Measurements from ENCODE around the gene C11orf65.

- TF ChIP-seq CTCF (conservative IDR thresholded peaks at IDR 0.05; ENCODE audit: low read depth, low read length) (no peak), EZH2 (IDR thresholded peaks at IDR 0.05; ENCODE audit: borderline replicate concordance, low read depth, low read length, poor library complexity, severe bottlenecking) (no peak)
These were observed 28.0 kb upstream of the C11orf65 start for GRCh38 chr11:108495326-108495725.

Data from A673 (cell line).